GM21515 (cell line): ENCODE data around the gene SP3.
A peak's percentile ranks its signal among the peaks of the same experiment; 100 is the strongest.

ENCODE experiments used
- ATAC-seq: cut with Tn5 transposase; IDR thresholded peaks from one replicate; pipeline ENCODE4 v1.9.1; 2021; ENCODE audit not compliant: unreplicated experiment

The SP3 gene

GRCh38 chr2:173997269-173997668 is 32.1 kb upstream of the SP3 start:
- peak; percentile 86 for ATAC-seq

GRCh38 chr2:173996766-173997165 is 31.6 kb upstream of the SP3 start:
- no peak for ATAC-seq

DNA sequence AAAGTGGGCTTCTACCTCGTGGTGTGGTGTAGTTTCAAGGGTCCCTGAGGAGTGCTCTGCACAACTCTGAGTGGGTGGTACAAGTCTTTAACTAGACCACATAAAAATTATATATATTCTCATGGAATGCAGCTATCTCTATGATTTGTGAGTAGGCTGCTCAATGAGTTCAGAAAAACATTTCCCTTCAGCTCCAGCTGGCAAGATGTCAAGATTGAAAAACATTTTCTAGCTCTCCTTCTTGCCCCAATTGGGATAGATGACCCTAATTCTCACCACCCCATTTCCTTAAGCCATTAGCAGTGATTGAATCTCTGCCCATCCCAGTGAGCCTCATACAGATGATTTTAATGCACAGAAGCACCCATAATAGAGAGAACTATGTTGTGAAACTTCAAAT is 28.3 kb upstream of the SP3 start:
- no peak for ATAC-seq

- ATAC-seq, result no peak
These were observed 26.8 kb upstream of the SP3 start for GRCh38 chr2:173991856-173992588.

- ATAC-seq, result peak; percentile 64
These were observed 26.0 kb upstream of the SP3 start for GRCh38 chr2:173990970-173991819.

DNA sequence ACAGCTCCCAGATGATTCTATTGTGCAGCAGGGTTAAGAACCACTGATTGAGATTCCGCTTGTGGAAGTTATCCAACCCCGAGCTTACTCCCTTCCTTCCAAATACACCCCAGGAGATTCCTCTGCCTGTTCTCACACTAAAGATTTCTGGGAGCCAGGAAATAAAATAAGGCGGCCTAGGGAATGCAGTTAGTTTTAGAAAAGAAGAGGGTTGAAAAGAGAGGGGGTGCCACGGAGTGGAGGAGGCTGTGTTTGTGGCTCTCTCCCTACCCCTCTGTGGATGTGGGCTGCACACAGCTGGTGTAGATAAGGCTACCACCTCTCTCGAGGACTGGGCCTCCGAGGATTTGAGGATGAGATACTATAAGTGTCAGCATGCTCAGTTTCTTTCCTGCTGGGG is 25.1 kb upstream of the SP3 start:
- no peak for ATAC-seq

- ATAC-seq, result no peak
These were observed 24.7 kb upstream of the SP3 start for GRCh38 chr2:173989884-173990215.

DNA sequence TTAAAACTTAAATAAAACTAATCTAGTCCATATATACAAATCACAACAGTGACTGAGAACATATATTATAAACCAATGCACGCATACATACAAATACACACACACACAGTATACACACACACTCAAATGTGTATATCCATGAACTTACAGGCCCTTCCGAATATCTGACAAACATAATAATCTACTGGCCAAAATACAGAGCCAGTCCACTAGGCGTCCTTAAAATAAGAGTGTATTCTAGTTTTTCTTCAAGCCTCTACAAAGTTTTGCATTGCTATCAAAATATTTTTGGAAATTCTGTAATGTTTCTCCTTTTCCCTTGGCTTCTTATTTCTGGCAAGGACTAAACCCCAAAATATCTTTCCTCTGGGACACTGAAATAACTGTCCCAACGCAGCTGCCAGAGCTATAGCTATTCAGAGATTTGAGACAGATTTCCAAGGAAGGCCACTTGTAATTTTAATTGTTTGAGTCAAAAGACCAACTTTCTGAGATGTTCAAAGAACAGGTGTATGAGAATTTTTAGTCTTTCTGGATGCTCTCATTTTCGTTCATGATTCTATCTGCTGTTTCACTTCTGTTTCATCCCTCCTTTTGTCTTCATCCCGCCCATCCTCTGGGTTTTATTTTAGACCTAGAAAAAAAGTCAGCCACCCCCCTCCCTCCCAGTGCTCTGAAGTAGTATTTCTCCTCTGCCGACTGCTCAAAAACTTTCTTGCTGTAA is 24.1 kb upstream of the SP3 start:
- ATAC-seq, result no peak

DNA sequence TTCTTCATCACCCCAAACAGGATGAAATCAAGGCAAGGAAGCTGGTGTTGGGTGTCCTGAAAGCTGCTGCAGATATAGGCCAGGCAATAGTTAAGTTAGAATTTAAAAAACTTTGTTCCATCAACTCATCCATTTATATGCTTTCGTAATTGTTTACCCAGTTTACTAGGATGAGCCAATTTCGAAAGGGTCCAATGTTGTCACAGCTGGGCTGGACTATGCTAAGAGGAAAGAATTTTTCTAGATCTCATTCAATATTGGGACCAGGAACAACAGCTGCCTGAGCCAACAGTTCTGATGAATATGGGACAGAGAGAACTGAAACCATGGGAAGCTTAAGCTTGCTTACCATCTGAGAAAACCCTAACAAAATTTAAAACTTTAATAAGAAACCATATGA is 21.6 kb upstream of the SP3 start:
- no peak for ATAC-seq

- no peak for ATAC-seq
These were observed 20.4 kb upstream of the SP3 start for GRCh38 chr2:173985605-173985992.

DNA sequence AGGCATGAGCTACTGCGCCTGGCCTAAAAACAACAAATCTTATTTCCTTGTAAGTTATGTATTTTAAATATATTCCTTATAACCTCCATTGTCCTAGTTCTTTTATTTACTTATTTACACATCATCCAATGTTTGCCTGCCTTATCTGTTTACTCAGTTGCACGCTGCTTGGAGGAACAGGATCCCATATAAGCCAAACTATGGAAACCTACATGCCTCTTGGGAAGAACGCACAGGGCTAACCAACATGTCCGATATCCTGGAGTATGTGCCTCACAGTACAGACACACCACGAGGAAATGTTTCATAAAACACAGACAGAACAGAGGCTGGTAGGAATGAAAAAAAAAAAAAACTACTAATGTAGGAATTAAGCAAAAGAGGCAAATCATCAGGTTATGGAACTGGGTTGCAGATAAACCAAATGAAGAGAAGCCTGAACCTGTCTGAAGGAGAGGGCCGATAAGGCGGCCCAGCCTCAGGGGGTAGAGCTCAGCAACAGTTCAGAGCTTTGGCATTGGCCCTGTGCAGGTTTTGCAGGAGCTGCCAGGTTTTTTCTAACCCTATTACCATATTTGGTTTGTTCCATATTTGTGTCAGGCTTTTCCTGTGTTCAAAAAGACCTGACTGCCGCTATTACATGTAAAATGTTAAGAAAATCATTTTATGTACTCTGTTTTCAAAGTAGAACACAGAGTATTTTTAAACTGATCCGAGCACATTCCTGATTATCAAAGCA is 19.9 kb upstream of the SP3 start:
- ATAC-seq, result no peak

- no peak for ATAC-seq
These were observed 18.3 kb upstream of the SP3 start for GRCh38 chr2:173983391-173983871.

- no peak for ATAC-seq
These were observed 17.7 kb upstream of the SP3 start for GRCh38 chr2:173982918-173983317.

GRCh38 chr2:173982182-173982714 is 17.1 kb upstream of the SP3 start:
- no peak for ATAC-seq

DNA sequence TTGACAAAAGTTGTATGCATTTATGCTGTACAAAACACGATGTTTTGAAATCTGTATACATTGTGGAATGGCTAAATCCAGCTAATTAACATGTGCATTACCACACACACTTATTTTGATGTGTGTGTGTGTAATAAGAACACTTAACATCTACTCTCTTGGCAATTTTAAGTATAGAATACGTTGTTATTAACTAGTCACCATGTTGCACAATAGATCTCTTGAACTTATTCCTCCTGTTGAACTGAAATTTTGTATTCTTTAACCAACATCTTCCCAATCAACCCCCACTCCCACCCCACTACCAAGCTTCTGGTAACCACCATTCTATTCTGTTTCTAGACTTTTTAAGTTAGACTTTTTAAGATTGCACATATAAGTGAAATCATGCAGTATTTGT is 16.3 kb upstream of the SP3 start:
- ATAC-seq, result no peak

- no peak for ATAC-seq
These were observed 14.7 kb upstream of the SP3 start for GRCh38 chr2:173979751-173980351.

DNA sequence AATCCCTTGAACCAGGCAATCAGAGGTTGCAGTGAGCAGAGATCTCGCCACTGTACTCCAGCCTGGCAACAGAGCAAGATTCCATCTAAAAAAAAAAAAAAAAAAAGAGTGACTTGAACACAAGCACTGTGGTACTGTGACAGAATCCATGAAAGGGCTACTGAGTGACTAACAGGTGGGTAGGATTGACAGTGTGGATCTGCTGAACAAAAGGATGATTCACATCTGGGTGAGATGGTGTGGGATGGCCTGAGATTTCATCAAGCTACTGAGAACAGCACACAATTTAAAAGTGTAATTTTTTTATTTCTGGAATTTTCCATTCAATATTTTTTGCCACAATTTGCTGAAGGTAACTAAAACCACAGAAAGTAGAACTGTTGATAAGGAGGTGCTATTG is 13.3 kb upstream of the SP3 start:
- no peak for ATAC-seq

DNA sequence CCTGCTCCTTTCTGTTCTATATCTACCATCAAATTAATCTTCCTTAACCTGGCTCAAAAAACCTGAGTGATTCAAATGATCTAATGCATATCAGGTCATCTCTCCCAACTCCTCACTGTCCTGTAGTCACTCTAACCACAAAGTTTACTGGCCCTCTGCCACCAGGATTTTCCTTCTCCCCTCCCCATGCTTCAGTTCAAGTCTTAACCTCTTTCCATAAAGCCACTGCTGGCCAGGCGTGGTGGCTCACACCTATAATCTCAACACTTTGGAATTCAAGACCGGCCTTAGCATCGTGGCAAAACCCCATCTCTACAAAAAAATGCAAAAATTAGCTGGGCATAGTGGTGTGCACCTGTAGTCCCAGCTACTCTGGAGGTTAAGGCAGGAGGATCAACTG is 7.5 kb upstream of the SP3 start:
- ATAC-seq, result no peak

DNA sequence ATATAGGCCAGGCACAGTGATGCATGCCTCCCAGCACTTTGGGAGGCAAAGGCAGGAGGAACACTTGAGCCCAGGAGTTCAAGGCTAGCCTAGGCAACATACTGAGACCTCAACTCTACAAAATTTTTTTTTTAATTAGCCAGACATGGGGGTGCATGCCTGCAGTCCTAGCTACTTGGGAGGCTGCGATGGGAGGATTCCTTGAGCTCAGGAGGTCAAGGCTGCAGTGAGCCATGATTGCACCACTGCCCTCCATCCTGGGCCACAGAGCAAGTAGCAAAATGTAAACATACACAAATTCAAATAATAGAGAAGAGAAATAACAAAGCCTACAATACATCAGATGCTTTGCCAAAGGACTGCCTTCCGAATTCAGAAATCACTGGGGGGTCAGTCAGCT is 7.0 kb upstream of the SP3 start:
- ATAC-seq, result no peak

- ATAC-seq, result no peak
These were observed 5.3 kb upstream of the SP3 start for GRCh38 chr2:173970516-173970924.
